ENCODE results near the gene ETV6. TPM values are rescaled to one million over a fixed set of nuclear protein-coding genes. Genes with fewer than 3 reads are reported as not detected.
"Not testable (repeated sequence)": the region's sequence is repeated elsewhere in the genome, so short reads cannot be mapped to it uniquely, and the experiment has no call there.

Gene ETV6
- total RNA-seq (2014; rRNA removed; shearing (Covaris generic)) = 16.5 and 16.8 TPM in 2 replicates

DNA sequence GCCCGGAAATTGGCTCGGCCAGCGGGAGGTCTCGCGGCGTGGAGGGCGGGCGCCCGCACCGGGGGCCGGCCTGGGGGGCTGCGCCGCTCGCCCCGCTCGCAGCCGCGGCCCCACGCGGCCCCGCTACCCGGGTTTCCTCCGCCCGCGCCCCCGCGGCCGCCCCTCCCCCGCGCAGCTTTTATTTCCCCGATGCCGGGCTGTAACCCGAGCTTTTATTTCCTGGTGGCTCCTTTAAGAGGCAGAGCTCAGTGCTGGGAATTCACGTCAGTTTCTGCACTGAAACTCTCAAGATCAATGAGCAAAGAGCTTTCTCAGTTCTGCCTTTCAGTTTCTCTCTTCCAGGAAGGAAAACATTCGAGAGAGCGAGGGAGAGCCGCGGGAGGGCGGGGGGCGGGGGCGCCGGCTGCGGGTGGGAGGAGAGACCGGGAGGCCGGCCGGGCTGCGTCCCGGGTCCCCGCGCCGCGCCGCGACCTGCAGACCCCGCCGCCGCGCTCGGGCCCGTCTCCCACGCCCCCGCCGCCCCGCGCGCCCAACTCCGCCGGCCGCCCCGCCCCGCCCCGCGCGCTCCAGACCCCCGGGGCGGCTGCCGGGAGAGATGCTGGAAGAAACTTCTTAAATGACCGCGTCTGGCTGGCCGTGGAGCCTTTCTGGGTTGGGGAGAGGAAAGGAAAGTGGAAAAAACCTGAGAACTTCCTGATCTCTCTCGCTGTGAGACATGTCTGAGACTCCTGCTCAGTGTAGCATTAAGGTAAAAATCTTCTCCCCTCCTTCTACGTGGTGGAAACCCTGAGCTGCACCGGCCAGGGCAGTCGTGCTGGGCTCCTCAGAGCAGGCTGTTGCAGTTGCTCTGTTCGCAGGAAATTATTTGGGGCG is at the start of gene ETV6:
TSS of gene ETV6 (plus strand) at position 262 of the 873 bp plus-strand sequence. CDS start at position 716, 454 bp downstream.
- peak; percentile 85 for DNase-seq (ENCODE audit: low spot score)

DNA sequence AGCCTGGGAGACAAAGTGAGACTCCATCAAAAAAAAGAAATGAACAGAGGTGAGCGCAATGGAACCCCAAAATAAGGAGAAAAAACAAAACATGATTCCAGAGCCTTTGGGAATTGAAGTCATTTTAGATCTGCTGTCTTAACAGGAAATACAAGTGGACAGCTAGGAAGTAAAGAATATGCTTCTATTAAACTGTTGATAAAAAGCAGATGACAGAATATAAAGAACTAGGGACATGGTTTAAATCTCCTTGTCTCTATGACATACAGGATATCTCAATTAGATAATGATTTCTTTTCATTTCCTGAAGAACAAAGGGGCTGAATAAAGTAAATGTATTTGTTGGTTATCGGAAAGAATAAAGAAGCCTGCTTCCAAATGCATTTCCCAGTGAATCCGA is 49.3 kb upstream of the ETV6 start:
- no peak for DNase-seq (ENCODE audit: low spot score)

DNA sequence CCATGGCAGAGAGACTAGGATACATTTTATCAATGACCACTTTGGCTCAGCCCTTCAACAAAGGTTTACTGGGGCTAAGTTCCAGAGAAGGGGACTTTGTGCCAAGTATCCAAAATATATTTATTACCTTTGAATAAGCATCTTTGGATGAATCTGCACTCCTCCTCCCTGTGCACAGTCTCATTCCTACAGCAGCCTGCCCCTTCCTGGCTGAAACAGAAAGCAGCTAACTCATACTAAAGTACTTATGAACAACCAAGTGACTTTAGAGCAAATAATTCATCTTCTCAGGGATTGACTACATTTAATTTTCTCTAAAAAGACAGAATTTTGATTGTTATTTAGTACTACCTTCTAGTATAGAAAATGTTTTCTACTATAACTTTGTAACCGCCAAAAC is 47.8 kb upstream of the ETV6 start:
- no peak for DNase-seq (ENCODE audit: low spot score)

DNA sequence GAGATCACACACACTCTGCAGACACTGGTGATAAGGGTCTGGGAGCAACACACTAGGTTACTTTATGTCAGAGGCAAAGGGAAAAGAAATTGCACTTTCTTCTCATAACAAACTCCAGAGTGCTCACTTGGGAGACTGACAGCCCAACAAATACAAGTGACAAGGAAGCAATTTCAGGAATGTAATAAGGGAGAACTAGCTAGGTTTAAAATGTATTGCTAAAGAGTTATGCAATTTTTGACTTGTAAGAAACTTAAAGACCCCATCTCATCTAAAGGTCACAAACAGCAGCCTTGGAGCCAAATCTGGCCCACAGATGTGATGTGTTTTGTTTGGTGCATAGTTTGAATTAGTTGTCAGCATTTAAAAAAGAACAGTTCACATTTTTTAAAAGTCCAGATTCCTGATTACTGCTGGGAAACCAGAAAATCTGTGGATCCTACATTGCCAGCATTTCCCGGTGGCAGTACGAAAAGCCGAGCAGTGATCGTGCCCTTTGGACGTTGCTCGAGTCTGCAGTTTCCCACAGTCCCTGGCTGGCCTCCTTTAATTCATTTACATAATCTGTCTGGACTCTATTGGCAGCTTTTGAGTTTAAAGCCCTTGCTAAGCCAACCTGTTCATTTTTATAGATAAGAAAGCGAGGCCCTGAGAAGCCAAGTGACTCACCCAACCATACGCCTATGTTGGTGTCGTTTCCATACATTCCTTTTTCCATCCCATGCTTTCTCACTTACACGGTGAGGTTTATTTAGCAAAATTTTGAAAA is 42.0 kb upstream of the ETV6 start:
- no peak for DNase-seq (ENCODE audit: low spot score)

DNA sequence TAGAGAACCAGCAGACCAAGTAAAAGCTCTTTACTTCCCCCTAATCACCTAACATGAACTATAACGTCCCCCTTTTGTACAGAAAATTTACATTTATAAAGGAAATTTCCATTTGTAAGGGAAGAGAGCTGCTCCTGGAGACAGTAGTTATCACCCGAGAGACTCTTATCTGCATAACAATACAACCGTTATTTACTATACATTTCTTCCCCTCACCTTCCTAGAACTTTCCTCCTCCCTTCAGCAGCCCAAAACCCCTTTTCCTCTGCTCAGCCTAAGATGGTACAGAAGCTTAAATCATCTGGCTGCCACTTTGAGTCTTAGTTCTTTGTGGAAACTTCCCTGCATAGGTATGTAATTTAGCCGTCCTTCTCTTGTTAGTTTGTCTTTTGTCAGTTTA is 40.4 kb upstream of the ETV6 start:
- no peak for DNase-seq (ENCODE audit: low spot score)

DNA sequence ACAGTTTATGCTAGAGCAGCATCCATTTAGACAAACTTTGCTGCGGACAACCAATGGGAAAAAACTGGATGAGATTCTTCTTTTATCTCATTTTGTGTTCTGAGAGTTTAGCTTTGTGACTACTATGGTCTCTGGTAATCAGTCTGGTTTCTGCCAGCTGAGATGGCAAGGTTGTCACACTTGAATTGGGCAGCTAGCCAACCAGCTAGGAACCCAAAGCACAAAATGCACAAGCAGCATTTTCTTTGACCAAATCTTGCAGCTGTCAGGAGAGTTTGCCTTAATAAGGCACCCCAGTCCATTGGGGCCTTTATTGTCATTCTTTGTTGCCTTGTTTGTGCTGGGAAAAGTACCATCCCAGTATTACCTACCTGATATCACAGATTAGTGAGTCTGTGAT is 34.0 kb upstream of the ETV6 start:
- no peak for DNase-seq (ENCODE audit: low spot score)

DNA sequence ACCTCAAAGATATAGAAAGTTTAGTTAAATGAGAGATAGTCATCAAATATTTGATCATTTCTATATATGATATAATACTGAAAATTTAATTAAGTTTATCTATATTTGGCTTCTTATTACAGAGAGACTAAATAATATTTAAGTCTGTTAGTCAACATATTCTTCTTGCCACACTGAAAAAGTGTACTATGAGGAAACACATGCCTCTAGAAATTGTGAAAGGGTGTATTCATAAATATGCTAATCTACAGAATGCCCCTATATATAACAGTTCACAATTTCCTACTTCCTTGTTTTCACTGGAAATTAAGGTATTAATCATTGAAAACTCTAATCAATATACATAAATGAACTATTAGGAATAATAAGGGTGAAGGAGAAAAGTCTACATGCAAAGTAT is 31.4 kb upstream of the ETV6 start:
- DNase-seq (ENCODE audit: low spot score) = no peak

DNA sequence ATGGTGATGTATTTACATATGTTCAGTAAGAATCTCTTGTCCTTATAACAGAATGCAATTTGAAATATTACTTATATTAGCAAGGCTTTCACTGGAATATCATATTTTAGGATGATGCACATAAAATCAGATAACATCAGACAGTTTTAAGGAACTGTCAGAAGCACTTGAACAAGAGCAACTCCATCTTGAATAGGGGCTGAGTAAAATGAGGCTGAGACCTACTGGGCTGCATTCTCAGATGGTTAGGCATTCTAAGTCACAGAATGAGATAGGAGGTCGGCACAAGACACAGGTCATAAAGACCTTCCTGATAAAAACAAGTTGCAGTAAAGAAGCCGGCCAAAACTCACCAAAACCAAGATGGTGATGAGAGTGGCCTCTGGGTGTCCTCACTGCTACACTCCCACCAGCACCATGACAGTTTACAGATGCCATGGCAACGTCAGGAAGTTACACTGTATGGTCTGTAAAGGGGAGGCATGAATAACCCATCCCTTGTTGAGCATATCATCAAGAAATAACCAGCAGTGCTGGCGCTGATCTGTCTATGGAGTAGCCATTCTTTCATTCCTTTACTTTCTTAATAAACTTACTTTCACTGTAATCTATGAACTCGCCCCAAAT is 27.6 kb upstream of the ETV6 start:
- no peak for DNase-seq (ENCODE audit: low spot score)

DNA sequence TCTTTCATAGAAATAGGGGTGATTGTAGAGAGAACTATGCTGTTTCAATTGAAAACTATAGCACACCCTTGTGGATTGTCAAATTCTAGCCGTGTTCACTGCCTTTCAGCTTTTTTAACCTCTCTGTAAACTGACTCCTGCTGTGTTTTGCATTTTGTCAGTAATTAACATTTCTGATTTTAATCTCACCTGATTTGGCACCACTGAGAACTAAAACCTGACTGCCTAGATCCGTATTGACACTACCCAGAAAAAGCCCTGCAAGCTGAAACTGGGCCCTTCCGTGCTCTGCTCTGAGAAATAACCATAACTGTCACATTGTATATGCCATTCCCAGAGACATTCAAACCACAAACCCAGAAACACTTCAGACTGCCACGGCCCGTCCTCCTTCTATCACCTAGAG is 26.6 kb upstream of the ETV6 start:
- no peak for DNase-seq (ENCODE audit: low spot score)

DNA sequence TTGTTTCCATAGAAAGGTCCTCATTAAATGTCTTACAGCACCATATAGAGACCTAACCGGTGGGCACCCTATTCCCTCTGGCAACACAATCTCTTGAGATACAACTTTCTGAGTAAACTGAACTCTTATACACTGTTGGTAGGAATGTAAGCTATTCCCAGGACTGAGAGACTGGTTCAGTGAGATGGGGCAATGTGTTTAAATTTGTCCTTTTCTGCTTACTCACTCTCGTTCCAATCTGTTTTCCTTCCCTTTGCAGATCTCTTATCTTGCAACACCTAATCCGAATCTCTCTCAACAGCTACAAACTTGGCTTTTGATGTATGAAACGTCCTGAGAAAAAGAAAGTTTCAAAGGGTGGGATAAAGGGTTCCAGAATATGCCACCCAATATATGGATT is 26.1 kb upstream of the ETV6 start:
- DNase-seq (ENCODE audit: low spot score) = no peak

DNA sequence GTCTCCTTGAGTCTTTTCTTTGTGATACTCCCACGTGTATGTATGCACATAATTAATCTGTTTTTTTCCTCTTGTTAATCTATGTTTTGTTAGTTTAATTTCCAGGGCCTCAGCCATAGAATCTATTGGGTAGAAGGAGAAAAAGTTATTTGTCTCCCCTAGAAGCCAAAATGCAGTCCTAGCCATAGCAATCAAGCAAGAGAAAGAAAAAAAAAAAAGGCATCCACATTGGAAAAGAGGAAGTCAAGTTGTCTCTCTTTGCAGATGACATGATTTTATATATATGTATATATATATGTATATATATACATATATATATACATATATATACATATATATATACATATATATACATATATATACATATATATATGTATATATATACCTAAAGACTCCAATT is 25.4 kb upstream of the ETV6 start:
- no peak for DNase-seq (ENCODE audit: low spot score)

DNA sequence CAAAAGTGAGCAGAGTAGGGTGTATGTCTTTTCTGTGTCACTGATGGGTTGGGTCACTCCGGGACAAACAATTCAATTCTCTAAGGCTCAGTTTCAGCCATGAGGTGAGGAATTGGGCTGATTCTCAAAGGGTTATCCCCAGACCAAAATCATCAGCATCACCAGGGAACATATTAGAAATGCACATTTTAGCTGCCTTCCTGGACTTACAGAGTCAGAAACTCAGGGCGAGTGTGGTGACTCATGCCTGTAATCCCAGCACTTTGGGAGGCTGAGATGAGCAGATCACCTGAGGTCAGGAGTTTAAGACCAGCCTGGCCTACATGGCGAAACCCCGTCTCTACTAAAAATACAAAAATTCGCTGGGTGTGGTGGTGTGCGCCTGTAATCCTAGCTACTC is 21.8 kb upstream of the ETV6 start:
- DNase-seq (ENCODE audit: low spot score) = not testable (repeated sequence)

DNA sequence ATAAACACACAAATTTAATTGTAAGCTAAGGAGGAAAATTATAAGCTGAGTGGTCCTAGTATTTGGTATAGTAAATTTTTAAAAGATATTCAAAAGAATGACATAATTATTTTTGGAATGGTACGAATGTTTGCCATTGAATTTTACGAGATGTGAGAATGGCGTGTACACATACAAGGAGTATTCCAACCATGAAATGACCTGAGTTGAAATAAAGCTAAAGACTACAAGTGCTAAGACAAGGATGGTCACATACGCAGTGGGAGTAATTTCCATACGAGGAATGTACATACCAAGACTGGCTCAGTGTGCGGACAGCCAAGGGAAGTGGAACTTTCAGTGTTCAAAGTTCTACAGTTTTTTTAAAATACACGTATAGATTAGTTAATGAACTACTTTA is 21.1 kb upstream of the ETV6 start:
- no peak for DNase-seq (ENCODE audit: low spot score)

DNA sequence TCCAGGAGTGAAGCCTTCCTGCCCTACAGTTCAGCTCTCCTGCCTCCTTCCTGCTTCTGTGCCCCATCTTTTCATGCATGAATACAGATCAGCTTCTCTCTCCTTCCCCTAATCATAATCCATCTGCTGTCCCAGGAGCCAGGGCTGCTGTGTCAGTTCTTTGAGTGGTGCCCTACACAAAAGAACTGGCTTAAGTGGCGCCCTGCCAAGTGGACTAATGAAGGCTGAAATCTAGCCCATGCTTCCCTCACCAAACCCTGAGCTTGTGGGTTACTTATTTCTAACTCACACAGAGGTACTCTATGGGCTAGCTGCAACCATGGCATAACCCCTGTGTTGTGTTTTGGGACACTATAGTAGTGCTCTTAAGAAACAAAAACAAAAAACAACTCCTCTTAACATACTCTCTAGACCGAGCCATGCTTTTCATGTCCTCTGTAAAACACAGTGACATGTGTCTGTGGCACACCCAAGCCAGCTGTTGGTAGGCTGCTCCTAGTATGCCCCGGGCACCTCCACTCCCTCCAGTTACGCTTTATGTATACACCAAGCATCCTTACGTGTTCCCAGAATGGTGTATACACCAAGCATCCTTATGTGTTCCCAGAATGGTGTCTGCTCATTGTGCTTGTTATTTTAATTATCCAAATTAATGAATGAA is 19.3 kb upstream of the ETV6 start:
- no peak for DNase-seq (ENCODE audit: low spot score)

DNA sequence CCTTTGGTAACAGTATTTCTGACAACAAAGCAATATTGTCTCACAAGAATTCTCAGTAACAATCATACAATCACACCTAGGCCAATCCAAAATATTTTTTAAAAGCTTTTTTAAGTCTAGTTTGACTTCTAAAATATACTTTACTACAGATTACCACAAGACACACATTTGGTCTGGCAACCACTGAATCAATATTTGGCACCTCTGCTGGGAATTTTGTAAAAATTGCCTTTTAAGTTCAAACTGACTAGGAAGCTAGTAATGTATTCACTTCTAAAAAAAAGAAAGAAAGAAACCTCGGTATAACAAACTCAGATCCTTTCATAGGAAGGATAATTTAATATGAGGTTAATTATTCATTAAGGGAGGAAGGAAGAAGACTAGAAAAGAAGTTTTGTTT is 18.2 kb upstream of the ETV6 start:
- no peak for DNase-seq (ENCODE audit: low spot score)

DNA sequence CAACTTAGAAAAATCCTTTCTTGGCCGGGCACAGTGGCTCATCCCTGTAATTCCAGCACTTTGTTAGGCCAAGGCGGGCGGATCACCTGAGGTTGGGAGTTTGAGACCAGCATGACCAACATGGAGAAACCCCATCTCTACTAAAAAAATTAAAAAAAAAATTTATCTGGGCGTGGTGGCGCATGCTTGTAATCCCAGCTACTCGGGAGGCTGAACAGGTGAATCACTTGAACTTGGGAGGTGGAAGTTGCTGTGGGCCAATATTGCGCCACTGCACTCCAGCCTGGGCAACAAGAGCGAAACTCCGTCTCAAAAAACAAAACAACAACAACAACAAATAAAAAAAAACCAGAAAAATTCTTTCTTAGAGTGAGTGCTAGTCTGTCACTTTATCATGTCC is 17.6 kb upstream of the ETV6 start:
- DNase-seq (ENCODE audit: low spot score) = not testable (repeated sequence)

DNA sequence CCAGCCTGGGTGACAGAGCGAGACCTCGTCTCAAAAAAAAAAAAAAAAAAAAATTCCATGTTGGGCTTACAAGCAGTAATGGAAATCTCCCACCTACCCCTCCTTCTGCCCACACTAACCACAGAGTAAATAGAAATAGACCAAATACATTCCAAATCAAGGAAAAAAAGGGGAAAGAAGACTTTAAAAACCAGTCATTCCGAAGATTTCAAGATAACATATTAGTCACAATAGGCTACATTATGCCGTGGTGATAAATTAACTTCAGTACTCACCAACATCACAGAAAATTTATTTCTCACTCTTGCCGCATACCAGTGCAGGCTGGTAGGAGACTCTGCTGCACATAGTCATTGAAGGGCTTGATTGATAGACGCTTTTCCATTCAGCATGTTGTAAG is 15.5 kb upstream of the ETV6 start:
- peak; percentile 31 for DNase-seq (ENCODE audit: low spot score)

DNA sequence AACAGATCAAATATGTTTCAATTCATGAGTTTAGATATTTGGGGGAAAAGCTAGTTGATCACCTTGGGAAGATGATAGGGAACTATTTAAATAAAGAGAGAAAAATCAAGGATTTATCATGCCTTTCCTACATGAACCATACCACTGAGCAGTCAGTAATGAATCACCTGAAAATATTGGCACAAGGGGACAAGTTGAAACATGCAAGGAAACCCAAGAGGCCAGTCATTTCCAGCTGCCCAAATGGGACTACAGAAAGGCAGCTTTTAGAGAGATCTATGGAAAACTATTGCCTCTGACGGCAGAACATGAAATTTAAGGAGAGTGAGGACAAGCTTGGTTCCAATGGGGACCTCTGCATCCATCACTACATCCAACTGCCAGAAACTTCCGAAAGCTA is 14.1 kb upstream of the ETV6 start:
- no peak for DNase-seq (ENCODE audit: low spot score)

DNA sequence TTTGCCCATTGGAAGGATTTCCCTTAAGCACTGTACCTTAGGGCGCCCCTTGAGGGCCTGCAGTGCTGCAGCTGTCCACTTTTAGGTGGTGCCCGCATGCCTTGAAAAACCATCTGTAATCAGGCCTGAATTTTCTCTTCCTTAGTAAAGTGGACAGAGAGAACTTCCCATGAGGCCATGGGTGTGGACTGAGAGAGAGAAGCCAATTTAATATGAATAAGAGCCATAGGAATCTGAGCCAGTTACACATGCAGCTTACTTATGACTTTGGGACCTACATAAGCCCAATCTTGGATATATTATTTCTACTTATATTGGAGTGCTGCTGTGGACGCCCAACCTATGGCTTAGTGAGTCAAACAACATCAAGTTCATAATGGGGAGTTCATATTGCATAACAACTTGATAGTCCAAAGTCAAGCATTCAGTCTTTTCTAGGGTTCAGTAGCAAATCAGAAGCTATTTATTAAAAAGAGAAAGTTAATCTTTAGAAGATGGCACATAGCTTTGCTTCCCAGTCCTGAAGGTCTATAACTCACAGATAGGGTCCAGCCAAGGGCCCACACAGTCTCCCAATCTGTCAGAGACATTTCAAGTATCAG is 11.1 kb upstream of the ETV6 start:
- no peak for DNase-seq (ENCODE audit: low spot score)

DNA sequence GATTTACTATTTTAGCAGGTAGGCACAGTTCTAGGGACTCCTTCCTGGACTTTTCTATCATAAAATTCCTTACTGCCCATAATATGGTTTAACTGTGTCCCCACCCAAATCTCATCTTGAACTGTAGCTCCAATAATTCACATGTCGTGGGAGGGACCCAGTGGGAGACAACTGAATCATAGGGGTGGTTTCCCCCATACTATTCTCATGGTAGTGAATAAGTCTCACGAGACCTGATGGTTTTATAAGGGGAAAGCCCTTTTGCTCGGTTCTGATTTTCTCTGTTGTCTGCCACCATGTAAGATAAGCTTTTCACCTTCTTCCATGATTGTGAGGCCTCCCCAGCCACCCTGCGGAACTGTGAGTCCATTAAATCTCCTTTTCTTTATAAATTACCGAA is 10.0 kb upstream of the ETV6 start:
- no peak for DNase-seq (ENCODE audit: low spot score)

DNA sequence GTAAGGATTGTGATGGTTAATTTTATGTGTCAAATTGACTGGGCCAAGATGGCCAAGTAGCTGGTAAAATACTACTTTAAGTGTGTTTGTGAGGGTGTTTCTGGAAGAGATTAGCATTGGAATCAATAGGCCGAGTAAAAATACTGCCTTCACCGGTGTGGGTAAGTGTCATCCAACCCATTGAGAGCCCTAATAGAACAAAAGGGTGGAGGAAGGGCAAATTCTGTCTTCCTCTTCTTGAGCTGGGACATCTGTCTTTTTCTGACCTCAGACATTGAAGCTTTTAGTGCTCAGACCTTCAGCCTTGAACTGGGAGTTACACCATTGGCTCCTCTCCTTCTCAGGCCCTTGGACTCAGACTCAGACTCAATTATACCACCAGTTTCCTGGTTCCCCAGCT is 8.0 kb upstream of the ETV6 start:
- no peak for DNase-seq (ENCODE audit: low spot score)

DNA sequence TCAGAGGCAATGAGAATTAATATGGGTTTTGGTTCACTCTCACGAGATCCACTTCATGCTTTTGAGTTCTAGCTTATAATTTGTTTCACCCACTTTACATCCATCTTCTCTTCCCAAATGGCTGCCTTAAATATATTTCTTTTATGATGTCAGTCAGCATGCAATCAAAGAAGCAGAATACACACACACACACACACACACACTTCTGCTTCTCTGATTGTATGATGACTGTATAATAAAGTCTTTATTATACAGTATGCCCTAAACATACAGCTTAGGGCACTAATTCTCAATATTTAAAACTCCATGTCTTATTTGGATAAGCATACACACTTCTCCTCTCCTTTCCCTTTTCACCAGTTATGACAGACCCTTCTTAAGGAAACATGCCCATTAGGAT is 6.7 kb upstream of the ETV6 start:
- DNase-seq (ENCODE audit: low spot score) = no peak

Measured in HT-29 (cell line).